Measurements from ENCODE around the gene HAAO. TPM values are rescaled to one million over a fixed set of nuclear protein-coding genes. Genes with fewer than 3 reads are reported as not detected.

Gene HAAO
- total and polyA plus RNA-seq, 2 donors (not counting 1 experiment from before 2014, with no cell fraction given): 6.4 to 17.6 TPM

- WGBS (ENCODE audit: insufficient coverage): 92% methylated on average over 1 of the region's 2 CpGs
- Mint-ChIP-seq H3K4me3 (no peak overlapping the region), H3K27ac (no peak overlapping the region), H3K27me3 (no peaks in the 10 kb centered on the region), H3K9me3 (ENCODE audit: insufficient read depth) (no peaks in the 10 kb centered on the region), H3K4me1 (no peaks in the 10 kb centered on the region)
- Histone ChIP-seq H3K27me3 (replicated peaks in 1 of 4; ENCODE audit: control extremely low read depth in 1 of 4, control insufficient read depth in 3 of 4, insufficient read depth in 4 of 4, low read length in 3 of 4) (no peaks in the 10 kb centered on the region), H3K4me1 (ENCODE audit: control insufficient read depth in 2 of 2, insufficient read depth in 2 of 2, low read length in 2 of 2) (no peaks in the 10 kb centered on the region), H3K4me2 (replicated peaks; ENCODE audit: low read depth, low read length, poor library complexity, severe bottlenecking) (no peak overlapping the region), H2AFZ (ENCODE audit: insufficient read depth, low read depth, low read length, poor library complexity, severe bottlenecking) (no peak overlapping the region), H3K36me3 (replicated peaks in 1 of 2; ENCODE audit: control extremely low read depth in 1 of 2, control insufficient read depth in 1 of 2, extremely low read depth in 1 of 2, insufficient read depth in 2 of 2, low read length in 1 of 2) (no peaks in the 10 kb centered on the region), H3K9me3 (ENCODE audit: control extremely low read depth in 1 of 3, control insufficient read depth in 2 of 3, insufficient read depth in 1 of 3, low read length in 2 of 3) (no peaks in the 10 kb centered on the region), H3K9ac (ENCODE audit: low read length) (no peak overlapping the region), H3K27ac (ENCODE audit: low read length in 2 of 2) (no peak overlapping the region), H4K20me1 (ENCODE audit: control insufficient read depth, insufficient read depth, low read length, poor library complexity, severe bottlenecking) (no peaks in the 10 kb centered on the region), H3K4me3 (ENCODE audit: control extremely low read depth in 1 of 5, extremely low read depth in 1 of 5, insufficient read depth in 1 of 5, low read depth in 2 of 5, low read length in 4 of 5) (no peak overlapping the region), H3K79me2 (ENCODE audit: control insufficient read depth, insufficient read depth, low read length) (no peaks in the 10 kb centered on the region)
- CTCF ChIA-PET: no interaction called here
- ATAC-seq (ENCODE audit: low read depth): no peak
- POLR2A ChIA-PET: no interaction called here
- TF ChIP-seq CTCF (IDR thresholded peaks at IDR 0.05) (no peak), EZH2 (IDR thresholded peaks at IDR 0.05; ENCODE audit: borderline replicate concordance, insufficient read depth, low read depth, low read length, poor library complexity, severe bottlenecking) (no peak)
- intact Hi-C loops (cut with micrococcal nuclease): no loop called here
- no peak for DNase-seq
Observed at GRCh38 chr2:42764901-42765300, 27.5 kb downstream of the HAAO start.

- H3K36me3 ChIP-seq (replicated peaks in 1 of 2; ENCODE audit: control extremely low read depth in 1 of 2, control insufficient read depth in 1 of 2, extremely low read depth in 1 of 2, insufficient read depth in 2 of 2, low read length in 1 of 2): no peaks in the 10 kb centered on the region
- H3K9me3 Mint-ChIP-seq (ENCODE audit: insufficient read depth): no peaks in the 10 kb centered on the region
- POLR2A ChIA-PET: no interaction called here
- H3K4me3 ChIP-seq (ENCODE audit: control extremely low read depth in 1 of 5, extremely low read depth in 1 of 5, insufficient read depth in 1 of 5, low read depth in 2 of 5, low read length in 4 of 5): no peak within 1 kb of the TSS
- TF ChIP-seq CTCF (IDR thresholded peaks at IDR 0.05): no peak
- no peak for TF ChIP-seq EZH2 (IDR thresholded peaks at IDR 0.05; ENCODE audit: borderline replicate concordance, insufficient read depth, low read depth, low read length, poor library complexity, severe bottlenecking)
- H3K4me1 ChIP-seq (ENCODE audit: control insufficient read depth in 2 of 2, insufficient read depth in 2 of 2, low read length in 2 of 2): no peaks in the 10 kb centered on the region
- H3K4me2 ChIP-seq (replicated peaks; ENCODE audit: low read depth, low read length, poor library complexity, severe bottlenecking): no peak within 1 kb of the TSS
- no peaks in the 10 kb centered on the region for H4K20me1 ChIP-seq (ENCODE audit: control insufficient read depth, insufficient read depth, low read length, poor library complexity, severe bottlenecking)
- no peak within 1 kb of the TSS for H3K9ac ChIP-seq (ENCODE audit: low read length)
- no peaks in the 10 kb centered on the region for H3K9me3 ChIP-seq (ENCODE audit: control extremely low read depth in 1 of 3, control insufficient read depth in 2 of 3, insufficient read depth in 1 of 3, low read length in 2 of 3)
- H3K79me2 ChIP-seq (ENCODE audit: control insufficient read depth, insufficient read depth, low read length): no peaks in the 10 kb centered on the region
- intact Hi-C loops (cut with micrococcal nuclease): no loop called here
- H3K27me3 Mint-ChIP-seq: no peaks in the 10 kb centered on the region
- no peak within 1 kb of the TSS for H3K4me3 Mint-ChIP-seq
- no peak for DNase-seq
- no peak within 1 kb of the TSS for H3K27ac ChIP-seq (ENCODE audit: low read length in 2 of 2)
- no peak within 1 kb of the TSS for H2AFZ ChIP-seq (ENCODE audit: insufficient read depth, low read depth, low read length, poor library complexity, severe bottlenecking)
- H3K27me3 ChIP-seq (replicated peaks in 1 of 4; ENCODE audit: control extremely low read depth in 1 of 4, control insufficient read depth in 3 of 4, insufficient read depth in 4 of 4, low read length in 3 of 4): no peaks in the 10 kb centered on the region
- no peak for ATAC-seq (ENCODE audit: low read depth)
- no peak within 1 kb of the TSS for H3K27ac Mint-ChIP-seq
- WGBS (ENCODE audit: insufficient coverage): 44% methylated on average over 3 of the region's 5 CpGs
- H3K4me1 Mint-ChIP-seq: no peaks in the 10 kb centered on the region
- CTCF ChIA-PET: no interaction called here
Observed at GRCh38 chr2:42764096-42764495, 28.3 kb downstream of the HAAO start, which contains the start of gene OXER1. OXER1 (minus strand) TSS chr2:42764135; CDS start chr2:42764062, 73 bp downstream.

Data from B cell (primary cell).